ENCODE results near the gene BHLHE40.

Gene BHLHE40

DNA sequence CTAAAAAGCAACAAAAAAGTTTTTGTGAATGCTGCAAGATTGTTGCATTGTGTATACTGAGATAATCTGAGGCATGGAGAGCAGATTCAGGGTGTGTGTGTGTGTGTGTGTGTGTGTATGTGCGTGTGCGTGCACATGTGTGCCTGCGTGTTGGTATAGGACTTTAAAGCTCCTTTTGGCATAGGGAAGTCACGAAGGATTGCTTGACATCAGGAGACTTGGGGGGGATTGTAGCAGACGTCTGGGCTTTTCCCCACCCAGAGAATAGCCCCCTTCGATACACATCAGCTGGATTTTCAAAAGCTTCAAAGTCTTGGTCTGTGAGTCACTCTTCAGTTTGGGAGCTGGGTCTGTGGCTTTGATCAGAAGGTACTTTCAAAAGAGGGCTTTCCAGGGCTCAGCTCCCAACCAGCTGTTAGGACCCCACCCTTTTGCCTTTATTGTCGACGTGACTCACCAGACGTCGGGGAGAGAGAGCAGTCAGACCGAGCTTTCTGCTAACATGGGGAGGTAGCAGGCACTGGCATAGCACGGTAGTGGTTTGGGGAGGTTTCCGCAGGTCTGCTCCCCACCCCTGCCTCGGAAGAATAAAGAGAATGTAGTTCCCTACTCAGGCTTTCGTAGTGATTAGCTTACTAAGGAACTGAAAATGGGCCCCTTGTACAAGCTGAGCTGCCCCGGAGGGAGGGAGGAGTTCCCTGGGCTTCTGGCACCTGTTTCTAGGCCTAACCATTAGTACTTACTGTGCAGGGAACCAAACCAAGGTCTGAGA, 4.7 kb downstream of the BHLHE40 start:
- DNase-seq (ENCODE audit: low read depth in 3 of 3): peak; percentile 24 to 69 (median 49)

- no peak for DNase-seq (ENCODE audit: low read depth in 3 of 3)
These were observed 5.3 kb downstream of the BHLHE40 start for GRCh38 chr3:4984511-4984864.

GRCh38 chr3:4985330-4986174, 6.3 kb downstream of the BHLHE40 start:
- DNase-seq (ENCODE audit: low read depth in 3 of 3): no peak

- no peak for DNase-seq (ENCODE audit: low read depth in 3 of 3)
These were observed 7.0 kb downstream of the BHLHE40 start for GRCh38 chr3:4986175-4986781.

GRCh38 chr3:4986782-4987537, 7.7 kb downstream of the BHLHE40 start:
- DNase-seq (ENCODE audit: low read depth in 3 of 3): peak; percentile 30 to 45 (median 35)

DNA sequence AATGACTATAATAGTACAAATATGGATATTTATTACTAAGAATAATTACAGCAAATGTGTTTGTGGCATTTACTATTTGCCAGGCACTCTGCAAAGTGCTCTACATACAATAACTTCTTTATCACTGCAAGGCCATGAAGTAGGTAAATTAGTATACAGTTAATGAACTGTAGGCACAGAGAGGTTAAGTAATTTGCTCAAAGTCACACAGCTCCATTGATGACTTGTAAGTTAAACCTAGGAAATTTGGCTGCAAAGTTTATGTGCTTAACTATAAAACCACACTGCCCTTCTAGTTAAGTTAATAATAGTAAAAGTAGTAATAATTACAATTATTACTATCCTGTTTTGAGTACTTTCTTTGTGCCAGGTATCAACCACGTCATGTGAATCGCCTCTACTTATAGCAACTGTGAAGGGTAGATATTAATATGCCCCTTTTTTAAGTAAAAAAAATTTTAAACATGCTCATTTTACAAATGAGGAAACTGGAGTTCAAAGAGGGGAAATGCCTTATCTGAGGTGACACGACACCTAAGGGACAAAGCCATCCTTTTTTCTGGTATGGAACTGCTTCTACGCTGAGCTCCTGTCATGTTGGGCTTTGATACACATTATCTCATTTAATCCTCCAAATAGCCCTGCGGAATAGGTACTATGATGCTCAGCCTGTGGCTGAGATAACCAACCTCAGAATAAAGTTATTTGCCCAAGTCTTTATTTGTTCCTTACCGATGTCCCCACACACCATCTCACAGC, 8.5 kb downstream of the BHLHE40 start:
- no peak for DNase-seq (ENCODE audit: low read depth in 3 of 3)

GRCh38 chr3:4988983-4989834, 10.0 kb downstream of the BHLHE40 start:
- DNase-seq (ENCODE audit: low read depth in 3 of 3): no peak

DNA sequence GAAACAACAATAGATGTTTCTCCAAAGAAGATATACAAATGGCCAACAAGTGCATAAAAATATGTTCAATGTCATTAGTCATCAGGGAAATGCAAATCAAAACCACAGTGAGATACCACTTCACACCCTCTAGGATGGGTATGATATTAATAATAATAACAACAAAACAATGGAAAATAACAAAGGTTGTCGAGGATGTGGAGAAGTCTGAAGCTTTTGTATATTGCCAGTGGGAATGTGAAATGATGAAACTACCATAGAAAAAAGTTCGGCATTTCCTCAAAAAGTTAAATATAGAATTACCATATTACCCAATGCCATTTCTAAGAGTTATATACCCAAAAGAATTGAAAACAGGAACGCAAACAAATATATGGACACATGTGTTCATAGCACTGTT, 10.8 kb downstream of the BHLHE40 start:
- no peak for DNase-seq (ENCODE audit: low read depth in 3 of 3)

DNA sequence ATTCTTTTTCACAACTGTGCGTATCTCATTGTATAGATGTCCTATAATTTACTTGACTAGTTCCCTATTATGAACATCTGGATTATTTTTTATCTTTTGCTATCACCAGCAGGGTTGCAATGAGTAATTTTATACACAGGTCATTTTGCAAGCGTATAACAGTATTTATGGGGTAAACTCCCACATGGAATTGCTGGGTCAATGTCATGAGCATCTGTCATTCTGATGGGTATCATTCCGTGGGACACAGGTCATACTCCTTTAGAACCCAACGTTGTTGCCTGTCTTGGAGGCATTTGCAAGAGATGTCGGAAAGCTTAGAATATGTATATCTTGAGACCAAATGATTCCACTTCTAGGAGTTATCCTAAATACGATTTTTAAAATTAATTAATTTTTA, 12.9 kb downstream of the BHLHE40 start:
- DNase-seq (ENCODE audit: low read depth in 3 of 3): no peak

DNA sequence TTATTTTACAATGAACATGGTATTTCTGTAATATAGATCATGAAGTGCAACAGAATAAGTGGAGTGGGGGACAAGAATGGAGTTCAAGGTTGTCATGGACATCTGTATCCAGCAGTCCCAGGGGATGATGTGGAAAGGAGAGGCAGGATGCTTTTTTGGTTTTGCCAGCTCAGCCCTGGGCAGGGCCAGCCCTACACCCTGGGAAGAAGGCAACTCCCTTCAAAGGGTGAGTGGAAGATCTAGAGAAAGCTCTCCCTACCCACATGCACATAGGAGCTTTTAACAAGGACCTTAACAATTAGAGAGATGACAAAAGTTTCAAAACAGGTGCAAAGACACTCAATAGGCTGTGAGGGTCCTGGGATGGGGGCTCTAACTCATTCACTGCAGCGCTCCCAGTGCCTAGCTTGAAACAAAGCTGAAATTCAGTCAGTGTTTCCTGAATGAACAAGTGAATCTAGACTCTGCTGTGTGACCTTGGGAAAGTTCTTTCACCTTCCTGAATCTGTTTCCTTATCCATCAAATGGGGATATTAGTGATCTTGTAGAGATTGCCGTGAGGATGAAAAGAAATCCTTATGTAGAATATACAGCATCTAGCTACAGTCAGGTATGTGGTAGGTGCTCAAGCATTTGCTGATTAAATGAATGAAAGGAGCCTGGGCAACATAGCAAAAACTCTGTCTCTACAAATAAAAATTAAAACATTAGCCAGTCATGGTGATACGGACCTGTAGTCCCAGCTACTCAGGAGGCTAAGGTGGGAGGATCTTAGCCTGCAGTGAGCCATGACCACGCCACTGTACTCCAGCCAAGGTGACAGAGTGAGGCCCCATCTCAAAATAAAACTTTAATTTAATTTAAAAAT, 14.3 kb downstream of the BHLHE40 start:
- DNase-seq (ENCODE audit: low read depth in 3 of 3): no peak

DNA sequence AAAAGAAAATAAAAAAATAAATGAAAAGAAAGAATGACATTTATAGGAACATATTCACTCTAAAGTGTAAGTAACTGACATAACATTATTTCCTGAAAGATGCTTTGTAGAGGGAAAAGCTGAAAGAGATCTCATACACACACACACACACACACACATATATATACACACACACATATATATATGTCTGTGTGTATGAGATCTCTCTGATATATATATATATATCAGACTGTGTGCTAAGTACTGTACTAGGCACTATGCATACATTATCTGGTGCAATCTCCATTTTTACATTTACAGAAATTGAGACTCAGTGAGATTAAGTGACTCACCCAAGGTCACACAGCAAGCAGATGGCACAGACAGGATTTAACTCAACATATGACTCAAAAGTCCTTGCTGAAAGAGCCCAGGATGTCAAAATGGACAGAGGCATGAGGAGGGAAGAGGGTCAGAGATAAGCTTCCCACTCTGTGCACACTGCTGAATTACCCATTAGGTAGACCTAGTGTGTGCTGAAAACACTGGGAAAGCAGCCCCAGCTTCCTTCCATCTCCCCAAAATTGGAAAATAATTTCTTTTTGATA, 15.0 kb downstream of the BHLHE40 start:
- DNase-seq (ENCODE audit: low read depth in 3 of 3): no peak

DNA sequence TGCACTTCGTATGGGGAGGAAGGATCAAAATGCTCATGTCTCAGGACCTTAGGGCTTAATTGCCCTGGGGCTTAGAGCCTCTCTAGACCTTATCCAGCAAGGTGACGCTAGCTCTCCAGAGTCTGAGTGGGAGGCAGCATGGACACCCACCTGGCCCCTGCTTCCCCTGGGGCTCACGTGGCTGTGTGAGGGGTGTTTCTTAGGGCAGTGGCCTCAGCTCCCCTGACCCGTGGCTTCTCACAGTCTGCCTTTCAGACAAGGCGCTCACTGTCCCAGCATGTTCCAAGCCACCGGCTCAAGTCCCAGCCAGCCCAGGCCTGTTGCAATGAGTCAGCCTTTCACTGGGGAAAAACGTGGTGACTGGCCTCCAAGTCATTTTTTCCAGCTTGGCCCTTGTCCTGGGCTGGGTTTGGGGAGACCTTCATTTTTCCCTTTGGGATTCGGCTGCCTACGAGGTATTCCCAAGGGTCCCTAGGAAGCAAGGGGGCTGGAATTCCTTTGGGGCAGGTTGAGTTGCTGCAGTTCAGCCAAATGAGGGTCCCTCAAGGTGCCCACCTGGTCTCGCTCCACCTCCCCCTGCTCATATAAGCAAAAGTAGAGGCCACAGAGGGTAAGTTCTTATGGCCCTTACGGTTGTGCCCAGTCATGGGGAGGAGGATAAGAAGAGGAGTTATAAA, 15.7 kb downstream of the BHLHE40 start:
- no peak for DNase-seq (ENCODE audit: low read depth in 3 of 3)

DNA sequence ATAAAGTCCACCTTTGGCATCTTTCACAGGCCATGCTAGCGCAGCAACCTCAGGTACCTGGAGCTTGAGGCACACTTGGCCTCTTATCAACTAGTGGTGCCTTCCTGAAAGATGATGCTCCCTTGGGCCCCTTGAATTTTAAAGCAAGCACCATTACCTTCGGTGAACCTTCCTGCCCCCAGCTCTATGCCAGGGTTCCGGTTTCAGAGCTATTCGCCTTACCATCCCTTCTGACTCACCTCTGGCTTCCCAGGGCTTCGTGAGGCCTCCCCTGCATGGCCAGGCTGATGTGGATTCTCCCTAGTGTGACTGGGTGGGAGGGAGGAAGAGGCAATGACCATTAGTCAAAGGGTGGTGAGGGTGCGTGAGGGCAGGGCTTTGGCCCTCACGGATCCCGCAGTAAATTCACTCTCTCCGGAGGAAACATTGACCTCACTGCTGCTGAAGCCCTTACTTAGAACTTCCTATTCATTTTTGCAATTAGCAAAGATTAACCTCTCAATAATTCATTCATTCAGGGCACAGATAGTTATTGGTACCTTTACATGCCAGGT, 16.3 kb downstream of the BHLHE40 start:
- DNase-seq (ENCODE audit: low read depth in 3 of 3): no peak

GRCh38 chr3:4996223-4996765, 17.1 kb downstream of the BHLHE40 start:
- no peak for DNase-seq (ENCODE audit: low read depth in 3 of 3)

GRCh38 chr3:4996771-4997291, 17.6 kb downstream of the BHLHE40 start:
- DNase-seq (ENCODE audit: low read depth in 3 of 3): no peak

DNA sequence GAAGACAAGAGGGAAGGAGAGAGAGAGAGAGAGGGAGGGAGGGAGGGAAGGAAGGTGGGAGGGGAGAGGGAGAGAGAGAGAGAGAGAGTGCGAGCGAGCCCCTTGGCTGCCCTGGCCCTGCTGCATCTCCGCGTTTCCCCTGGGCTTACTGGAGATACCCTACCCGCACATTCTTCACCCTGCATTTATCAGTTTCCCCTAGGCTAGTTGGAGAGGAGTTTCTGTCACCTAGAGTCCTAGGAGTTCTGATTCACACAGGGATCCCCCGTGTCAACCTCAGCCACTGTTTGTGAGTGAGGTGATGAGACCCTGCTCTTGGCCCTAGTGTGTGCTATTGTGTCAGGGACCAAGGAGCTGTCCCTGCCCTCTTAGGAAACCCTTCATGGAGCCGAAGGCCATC, 18.7 kb downstream of the BHLHE40 start:
- no peak for DNase-seq (ENCODE audit: low read depth in 3 of 3)

DNA sequence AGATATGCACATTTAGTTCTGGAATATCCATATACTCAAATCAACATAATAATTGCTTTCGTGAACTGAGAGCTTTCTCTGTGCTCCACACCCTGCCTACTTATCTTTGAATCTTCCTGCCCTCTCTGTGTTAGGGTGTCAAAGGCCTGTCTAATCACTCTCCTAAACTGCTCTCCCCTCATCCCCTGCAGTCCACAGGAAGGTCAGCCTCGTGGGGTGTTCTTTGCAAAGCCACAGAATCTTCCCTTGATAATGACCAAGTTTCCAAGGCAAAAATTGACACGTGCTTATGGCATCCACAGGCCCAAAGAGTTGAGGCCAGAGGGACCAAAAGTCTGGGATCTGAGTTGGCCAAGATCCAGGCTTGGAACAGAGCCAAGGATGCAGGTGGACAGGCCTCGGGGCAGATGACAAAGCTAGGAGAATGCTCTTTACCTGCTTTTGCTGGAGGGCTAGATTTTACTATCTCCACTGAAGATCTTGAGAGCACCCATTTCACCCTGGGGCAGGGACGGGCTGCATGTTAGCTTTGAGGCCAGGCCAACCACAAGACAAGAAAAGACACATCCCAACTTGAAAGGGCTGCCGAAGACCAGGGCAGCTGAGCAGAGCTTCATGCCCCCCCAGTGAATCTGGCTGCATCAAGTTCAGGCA, 20.4 kb downstream of the BHLHE40 start:
- DNase-seq (ENCODE audit: low read depth in 3 of 3): no peak
